WTC11 (cell line): Measurements from ENCODE around the gene XPNPEP3. TPM values are rescaled to one million over a fixed set of nuclear protein-coding genes. Genes with fewer than 3 reads are reported as not detected.

ENCODE experiments used
- ATAC-seq: fragments of 200-7000 bp; cut with Tn5 transposase; 2 replicates; pipeline ENCODE4 v1.10.0; 2021; ENCODE audit warnings: mild to moderate bottlenecking, moderate library complexity
- CTCF ChIA-PET: fragments of 300-600 bp; sonication (Branson Sonifier 250); formaldehyde crosslinking; loops from one replicate; lab custom pipeline; 2021; ENCODE audit warnings: antibody characterized with exemption; lab: Charles Lee
- POLR2A ChIA-PET: fragments of 350-600 bp; sonication (Branson Sonifier 250); formaldehyde crosslinking; loops from one replicate; lab custom pipeline; 2021; ENCODE audit warnings: antibody characterized with exemption; lab: Charles Lee
- DNase-seq: peaks from one replicate; pipeline ENCODE4 v3.0.0; 2021; ENCODE audit warnings: low spot score
- H3K27ac Mint-ChIP-seq: 2 replicates; pipeline ENCODE4 v1.8.0; 2021; ENCODE audit warnings: mixed read lengths
- H3K27me3 Mint-ChIP-seq: 2 replicates; pipeline ENCODE4 v1.8.0; 2021; ENCODE audit warnings: low read depth, mild to moderate bottlenecking, moderate library complexity, mixed read lengths
- H3K36me3 Mint-ChIP-seq: 2 replicates; pipeline ENCODE4 v1.8.0; 2021; ENCODE audit warnings: mixed read lengths
- H3K4me1 Mint-ChIP-seq: 2 replicates; pipeline ENCODE4 v1.8.0; 2022; ENCODE audit warnings: mixed read lengths
- H3K4me3 Mint-ChIP-seq: 2 replicates; pipeline ENCODE4 v1.8.0; 2021; ENCODE audit warnings: mild to moderate bottlenecking, moderate library complexity, mixed read lengths
- H3K9me3 Mint-ChIP-seq: 2 replicates; pipeline ENCODE4 v1.8.0; 2021; ENCODE audit warnings: mixed read lengths
- CREB1 ChIP-seq: sonication (generic); formaldehyde crosslinking; IDR thresholded peaks from 2 replicates; pipeline ENCODE4 v1.8.0; 2023; ENCODE audit warnings: mild to moderate bottlenecking, missing genetic modification reagents
- ETV6 ChIP-seq: sonication (generic); formaldehyde crosslinking; IDR thresholded peaks from 2 replicates; pipeline ENCODE4 v1.8.1; 2022; ENCODE audit warnings: mild to moderate bottlenecking, missing genetic modification reagents
- GABPB1 ChIP-seq: sonication (generic); formaldehyde crosslinking; IDR thresholded peaks from 2 replicates; pipeline ENCODE4 v1.8.1; 2023; ENCODE audit warnings: mild to moderate bottlenecking, missing genetic modification reagents
- JUN ChIP-seq: sonication (generic); formaldehyde crosslinking; IDR thresholded peaks from 2 replicates; pipeline ENCODE4 v1.8.0; 2023; ENCODE audit warnings: mild to moderate bottlenecking, missing genetic modification reagents
- NR3C1 ChIP-seq: sonication (generic); formaldehyde crosslinking; conservative IDR thresholded peaks from 2 replicates; pipeline ENCODE4 v1.8.1; 2023; ENCODE audit warnings: low read depth, mild to moderate bottlenecking, missing genetic modification reagents
- PRRX2 ChIP-seq: fragments of 250-450 bp; sonication (Bioruptor Pico); IDR thresholded peaks from 2 replicates; pipeline ENCODE4 v1.8.0; 2021; ENCODE audit warnings: mild to moderate bottlenecking
- RORB ChIP-seq: fragments of 250-450 bp; sonication (Bioruptor Pico); IDR thresholded peaks from 2 replicates; pipeline ENCODE4 v1.9.0; 2021; ENCODE audit warnings: mild to moderate bottlenecking
- SMAD4 ChIP-seq: sonication (generic); formaldehyde crosslinking; IDR thresholded peaks from 2 replicates; pipeline ENCODE4 v1.8.0; 2022; ENCODE audit warnings: mild to moderate bottlenecking, missing genetic modification reagents
- ZBTB21 ChIP-seq: sonication (generic); formaldehyde crosslinking; IDR thresholded peaks from 2 replicates; pipeline ENCODE4 v1.8.1; 2023; ENCODE audit warnings: mild to moderate bottlenecking, missing genetic modification reagents, borderline replicate concordance
- ZNF138 ChIP-seq: sonication (generic); formaldehyde crosslinking; conservative IDR thresholded peaks from 2 replicates; pipeline ENCODE4 v1.8.1; 2022; ENCODE audit warnings: mild to moderate bottlenecking, moderate library complexity, missing genetic modification reagents
- ZNF219 ChIP-seq: sonication (generic); formaldehyde crosslinking; IDR thresholded peaks from 2 replicates; pipeline ENCODE4 v1.8.0; 2023; ENCODE audit warnings: missing genetic modification reagents, mild to moderate bottlenecking, borderline replicate concordance
- ZNF396 ChIP-seq: fragments of 250-450 bp; sonication (Bioruptor Pico); IDR thresholded peaks from 2 replicates; pipeline ENCODE4 v1.8.0; 2021; ENCODE audit warnings: mild to moderate bottlenecking, moderate library complexity, borderline replicate concordance
- total RNA-seq: library from RNA; stranded (reverse); gene quantifications from 3 replicates; pipeline ENCODE4 v1.2.3, GENCODE V29; 2021
- TF ChIP-seq, protein P1 (sequence below): sonication (generic); formaldehyde crosslinking; IDR thresholded peaks from 2 replicates; pipeline ENCODE4 v1.8.1; 2022; ENCODE audit warnings: low read depth, missing genetic modification reagents, borderline replicate concordance
- TF ChIP-seq, protein P2 (sequence below): sonication (generic); formaldehyde crosslinking; IDR thresholded peaks from 2 replicates; pipeline ENCODE4 v1.8.1; 2023; ENCODE audit warnings: mild to moderate bottlenecking, missing genetic modification reagents, moderate library complexity
- TF ChIP-seq, protein P3 (sequence below): sonication (generic); formaldehyde crosslinking; IDR thresholded peaks from 2 replicates; pipeline ENCODE4 v1.8.0; 2023; ENCODE audit warnings: missing genetic modification reagents
- TF ChIP-seq, protein P4 (sequence below): sonication (generic); formaldehyde crosslinking; IDR thresholded peaks from 2 replicates; pipeline ENCODE4 v1.8.0; 2023; ENCODE audit warnings: missing genetic modification reagents, mild to moderate bottlenecking, borderline replicate concordance
- TF ChIP-seq, protein P5 (sequence below): sonication (generic); formaldehyde crosslinking; IDR thresholded peaks from 2 replicates; pipeline ENCODE4 v1.8.0; 2023; ENCODE audit warnings: mild to moderate bottlenecking, missing genetic modification reagents
- TF ChIP-seq, protein P6 (sequence below): sonication (generic); formaldehyde crosslinking; IDR thresholded peaks from 2 replicates; pipeline ENCODE4 v1.8.0; 2022; ENCODE audit warnings: mild to moderate bottlenecking, missing genetic modification reagents

XPNPEP3 gene
- total RNA-seq, 1 experiment from 2014 or later, result 28.2 TPM

DNA sequence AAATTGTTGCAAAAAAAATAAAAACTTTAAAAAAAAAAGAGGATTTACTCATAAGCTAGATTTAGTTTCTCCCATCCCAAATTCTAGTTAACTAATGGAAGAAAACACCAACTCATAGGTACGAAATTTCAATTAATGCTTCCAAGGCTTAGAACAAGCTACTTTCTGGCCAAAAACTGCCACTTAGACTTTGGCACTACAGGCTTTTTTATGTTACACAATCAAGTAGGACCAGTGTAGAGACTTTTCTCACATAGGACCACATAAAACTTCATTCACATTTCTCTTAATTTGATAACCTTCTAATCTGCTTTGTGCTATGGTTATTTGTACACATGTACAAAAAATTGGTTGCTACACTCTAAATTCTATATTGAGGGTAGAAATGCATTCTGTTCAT lies 3.6 kb upstream of the XPNPEP3 start:
- CTCF ChIA-PET, result no interaction called here
- H3K4me3 Mint-ChIP-seq, result peak overlapping the region; percentile 4
- H3K27ac Mint-ChIP-seq, result peak overlapping the region; percentile 57
- no peaks in the 10 kb centered on the region for H3K27me3 Mint-ChIP-seq
- DNase-seq, result no peak
- POLR2A ChIA-PET, result no interaction called here
- ATAC-seq, result no peak
- H3K36me3 Mint-ChIP-seq, result peaks cover 22% of the 10 kb centered on the region
- no peak for TF ChIP-seq RORB (CRISPR knock-in tag)
- H3K9me3 Mint-ChIP-seq, result no peaks in the 10 kb centered on the region
- H3K4me1 Mint-ChIP-seq, result peaks cover 33% of the 10 kb centered on the region

DNA sequence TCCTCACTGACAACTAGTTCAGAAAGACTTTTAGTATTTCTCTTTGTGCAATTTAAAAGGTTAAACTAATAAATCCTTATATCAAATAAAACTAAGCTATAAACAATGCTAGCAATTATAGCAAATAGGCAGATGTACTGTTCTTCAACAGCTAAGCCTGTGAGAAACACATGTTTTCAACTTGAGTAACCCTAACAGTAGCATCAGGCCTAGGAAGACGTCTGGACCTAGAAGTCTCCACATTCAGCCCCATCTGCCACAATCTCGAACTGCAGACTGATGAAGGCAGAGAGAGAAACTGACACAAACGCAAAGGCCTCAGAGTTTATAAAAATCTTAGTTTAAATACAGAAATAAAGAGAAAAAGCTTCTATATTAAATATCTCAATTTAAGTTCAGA lies 3.0 kb upstream of the XPNPEP3 start:
- CTCF ChIA-PET, result no interaction called here
- POLR2A ChIA-PET, result no interaction called here
- H3K4me1 Mint-ChIP-seq, result peaks cover 33% of the 10 kb centered on the region
- DNase-seq, result no peak
- no peaks in the 10 kb centered on the region for H3K27me3 Mint-ChIP-seq
- TF ChIP-seq, protein P1, sequence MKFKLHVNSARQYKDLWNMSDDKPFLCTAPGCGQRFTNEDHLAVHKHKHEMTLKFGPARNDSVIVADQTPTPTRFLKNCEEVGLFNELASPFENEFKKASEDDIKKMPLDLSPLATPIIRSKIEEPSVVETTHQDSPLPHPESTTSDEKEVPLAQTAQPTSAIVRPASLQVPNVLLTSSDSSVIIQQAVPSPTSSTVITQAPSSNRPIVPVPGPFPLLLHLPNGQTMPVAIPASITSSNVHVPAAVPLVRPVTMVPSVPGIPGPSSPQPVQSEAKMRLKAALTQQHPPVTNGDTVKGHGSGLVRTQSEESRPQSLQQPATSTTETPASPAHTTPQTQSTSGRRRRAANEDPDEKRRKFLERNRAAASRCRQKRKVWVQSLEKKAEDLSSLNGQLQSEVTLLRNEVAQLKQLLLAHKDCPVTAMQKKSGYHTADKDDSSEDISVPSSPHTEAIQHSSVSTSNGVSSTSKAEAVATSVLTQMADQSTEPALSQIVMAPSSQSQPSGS (CRISPR knock-in tag), result no peak
- no peak for TF ChIP-seq ETV6
- TF ChIP-seq NR3C1 (CRISPR knock-in tag), result no peak
- TF ChIP-seq, protein P2, sequence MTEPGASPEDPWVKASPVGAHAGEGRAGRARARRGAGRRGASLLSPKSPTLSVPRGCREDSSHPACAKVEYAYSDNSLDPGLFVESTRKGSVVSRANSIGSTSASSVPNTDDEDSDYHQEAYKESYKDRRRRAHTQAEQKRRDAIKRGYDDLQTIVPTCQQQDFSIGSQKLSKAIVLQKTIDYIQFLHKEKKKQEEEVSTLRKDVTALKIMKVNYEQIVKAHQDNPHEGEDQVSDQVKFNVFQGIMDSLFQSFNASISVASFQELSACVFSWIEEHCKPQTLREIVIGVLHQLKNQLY (CRISPR knock-in tag), result no peak
- TF ChIP-seq GABPB1, result no peak
- TF ChIP-seq SMAD4 (CRISPR knock-in tag), result no peak
- TF ChIP-seq, protein P3, sequence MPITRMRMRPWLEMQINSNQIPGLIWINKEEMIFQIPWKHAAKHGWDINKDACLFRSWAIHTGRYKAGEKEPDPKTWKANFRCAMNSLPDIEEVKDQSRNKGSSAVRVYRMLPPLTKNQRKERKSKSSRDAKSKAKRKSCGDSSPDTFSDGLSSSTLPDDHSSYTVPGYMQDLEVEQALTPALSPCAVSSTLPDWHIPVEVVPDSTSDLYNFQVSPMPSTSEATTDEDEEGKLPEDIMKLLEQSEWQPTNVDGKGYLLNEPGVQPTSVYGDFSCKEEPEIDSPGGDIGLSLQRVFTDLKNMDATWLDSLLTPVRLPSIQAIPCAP (CRISPR knock-in tag), result no peak
- TF ChIP-seq, protein P4, sequence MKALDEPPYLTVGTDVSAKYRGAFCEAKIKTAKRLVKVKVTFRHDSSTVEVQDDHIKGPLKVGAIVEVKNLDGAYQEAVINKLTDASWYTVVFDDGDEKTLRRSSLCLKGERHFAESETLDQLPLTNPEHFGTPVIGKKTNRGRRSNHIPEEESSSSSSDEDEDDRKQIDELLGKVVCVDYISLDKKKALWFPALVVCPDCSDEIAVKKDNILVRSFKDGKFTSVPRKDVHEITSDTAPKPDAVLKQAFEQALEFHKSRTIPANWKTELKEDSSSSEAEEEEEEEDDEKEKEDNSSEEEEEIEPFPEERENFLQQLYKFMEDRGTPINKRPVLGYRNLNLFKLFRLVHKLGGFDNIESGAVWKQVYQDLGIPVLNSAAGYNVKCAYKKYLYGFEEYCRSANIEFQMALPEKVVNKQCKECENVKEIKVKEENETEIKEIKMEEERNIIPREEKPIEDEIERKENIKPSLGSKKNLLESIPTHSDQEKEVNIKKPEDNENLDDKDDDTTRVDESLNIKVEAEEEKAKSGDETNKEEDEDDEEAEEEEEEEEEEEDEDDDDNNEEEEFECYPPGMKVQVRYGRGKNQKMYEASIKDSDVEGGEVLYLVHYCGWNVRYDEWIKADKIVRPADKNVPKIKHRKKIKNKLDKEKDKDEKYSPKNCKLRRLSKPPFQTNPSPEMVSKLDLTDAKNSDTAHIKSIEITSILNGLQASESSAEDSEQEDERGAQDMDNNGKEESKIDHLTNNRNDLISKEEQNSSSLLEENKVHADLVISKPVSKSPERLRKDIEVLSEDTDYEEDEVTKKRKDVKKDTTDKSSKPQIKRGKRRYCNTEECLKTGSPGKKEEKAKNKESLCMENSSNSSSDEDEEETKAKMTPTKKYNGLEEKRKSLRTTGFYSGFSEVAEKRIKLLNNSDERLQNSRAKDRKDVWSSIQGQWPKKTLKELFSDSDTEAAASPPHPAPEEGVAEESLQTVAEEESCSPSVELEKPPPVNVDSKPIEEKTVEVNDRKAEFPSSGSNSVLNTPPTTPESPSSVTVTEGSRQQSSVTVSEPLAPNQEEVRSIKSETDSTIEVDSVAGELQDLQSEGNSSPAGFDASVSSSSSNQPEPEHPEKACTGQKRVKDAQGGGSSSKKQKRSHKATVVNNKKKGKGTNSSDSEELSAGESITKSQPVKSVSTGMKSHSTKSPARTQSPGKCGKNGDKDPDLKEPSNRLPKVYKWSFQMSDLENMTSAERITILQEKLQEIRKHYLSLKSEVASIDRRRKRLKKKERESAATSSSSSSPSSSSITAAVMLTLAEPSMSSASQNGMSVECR, result no peak
- no peak for TF ChIP-seq CREB1 (CRISPR knock-in tag)
- TF ChIP-seq ZNF219 (CRISPR knock-in tag), result no peak
- TF ChIP-seq ZBTB21 (CRISPR knock-in tag), result no peak
- TF ChIP-seq, protein P5, sequence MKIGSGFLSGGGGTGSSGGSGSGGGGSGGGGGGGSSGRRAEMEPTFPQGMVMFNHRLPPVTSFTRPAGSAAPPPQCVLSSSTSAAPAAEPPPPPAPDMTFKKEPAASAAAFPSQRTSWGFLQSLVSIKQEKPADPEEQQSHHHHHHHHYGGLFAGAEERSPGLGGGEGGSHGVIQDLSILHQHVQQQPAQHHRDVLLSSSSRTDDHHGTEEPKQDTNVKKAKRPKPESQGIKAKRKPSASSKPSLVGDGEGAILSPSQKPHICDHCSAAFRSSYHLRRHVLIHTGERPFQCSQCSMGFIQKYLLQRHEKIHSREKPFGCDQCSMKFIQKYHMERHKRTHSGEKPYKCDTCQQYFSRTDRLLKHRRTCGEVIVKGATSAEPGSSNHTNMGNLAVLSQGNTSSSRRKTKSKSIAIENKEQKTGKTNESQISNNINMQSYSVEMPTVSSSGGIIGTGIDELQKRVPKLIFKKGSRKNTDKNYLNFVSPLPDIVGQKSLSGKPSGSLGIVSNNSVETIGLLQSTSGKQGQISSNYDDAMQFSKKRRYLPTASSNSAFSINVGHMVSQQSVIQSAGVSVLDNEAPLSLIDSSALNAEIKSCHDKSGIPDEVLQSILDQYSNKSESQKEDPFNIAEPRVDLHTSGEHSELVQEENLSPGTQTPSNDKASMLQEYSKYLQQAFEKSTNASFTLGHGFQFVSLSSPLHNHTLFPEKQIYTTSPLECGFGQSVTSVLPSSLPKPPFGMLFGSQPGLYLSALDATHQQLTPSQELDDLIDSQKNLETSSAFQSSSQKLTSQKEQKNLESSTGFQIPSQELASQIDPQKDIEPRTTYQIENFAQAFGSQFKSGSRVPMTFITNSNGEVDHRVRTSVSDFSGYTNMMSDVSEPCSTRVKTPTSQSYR (CRISPR knock-in tag), result no peak
- TF ChIP-seq ZNF396 (CRISPR knock-in tag), result no peak
- TF ChIP-seq, protein P6, sequence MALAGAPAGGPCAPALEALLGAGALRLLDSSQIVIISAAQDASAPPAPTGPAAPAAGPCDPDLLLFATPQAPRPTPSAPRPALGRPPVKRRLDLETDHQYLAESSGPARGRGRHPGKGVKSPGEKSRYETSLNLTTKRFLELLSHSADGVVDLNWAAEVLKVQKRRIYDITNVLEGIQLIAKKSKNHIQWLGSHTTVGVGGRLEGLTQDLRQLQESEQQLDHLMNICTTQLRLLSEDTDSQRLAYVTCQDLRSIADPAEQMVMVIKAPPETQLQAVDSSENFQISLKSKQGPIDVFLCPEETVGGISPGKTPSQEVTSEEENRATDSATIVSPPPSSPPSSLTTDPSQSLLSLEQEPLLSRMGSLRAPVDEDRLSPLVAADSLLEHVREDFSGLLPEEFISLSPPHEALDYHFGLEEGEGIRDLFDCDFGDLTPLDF (CRISPR knock-in tag), result no peak
- no peak for TF ChIP-seq JUN (CRISPR knock-in tag)
- TF ChIP-seq PRRX2 (CRISPR knock-in tag), result no peak
- TF ChIP-seq ZNF138, result no peak
- peak overlapping the region; percentile 4 for H3K4me3 Mint-ChIP-seq
- ATAC-seq, result no peak
- H3K9me3 Mint-ChIP-seq, result no peaks in the 10 kb centered on the region
- H3K27ac Mint-ChIP-seq, result peak overlapping the region; percentile 57
- peaks cover 17% of the 10 kb centered on the region for H3K36me3 Mint-ChIP-seq
